GM23248 (cell line): Measurements from ENCODE around the gene ATP11C.

Experiments used
- EZH2 ChIP-seq: fragments of 200-600 bp; sonication (generic); IDR thresholded peaks from 2 replicates; pipeline ENCODE4 v1.6.1; 2018; ENCODE audit warnings: antibody characterized with exemption, mild to moderate bottlenecking; ENCODE audit not compliant: insufficient read depth, poor library complexity, severe bottlenecking
- EZH2phosphoT487 ChIP-seq: fragments of 200-600 bp; sonication (generic); IDR thresholded peaks from 2 replicates; pipeline ENCODE4 v1.6.1; 2018; ENCODE audit warnings: antibody characterized with exemption, moderate library complexity, mild to moderate bottlenecking, low read depth; ENCODE audit not compliant: insufficient read depth

DNA sequence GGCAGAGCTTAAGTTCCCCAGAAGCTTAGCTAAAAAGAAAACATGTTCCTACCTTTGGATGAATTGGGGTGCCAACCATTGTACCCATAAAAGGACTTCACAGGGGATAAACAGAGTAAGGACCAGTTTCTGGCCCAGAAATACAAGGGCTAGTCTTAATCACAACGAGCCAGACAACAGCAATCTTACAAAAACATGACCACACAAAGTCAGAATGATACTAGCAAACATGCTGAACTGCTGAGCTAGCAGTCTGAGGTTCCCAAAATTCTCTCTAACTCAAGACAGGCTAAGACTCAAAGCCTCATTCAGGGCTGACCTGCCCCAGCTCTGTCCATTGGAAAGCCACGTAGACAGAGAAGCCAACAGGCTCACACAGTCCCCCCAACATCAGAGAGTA lies 40.3 kb downstream of the ATP11C start:
- TF ChIP-seq EZH2phosphoT487: no peak
- no peak for TF ChIP-seq EZH2
